ENCODE measurements around the gene ZNF181.
"Not testable (repeated sequence)": the region's sequence is repeated elsewhere in the genome, so short reads cannot be mapped to it uniquely, and the experiment has no call there.

ZNF181 gene

DNA sequence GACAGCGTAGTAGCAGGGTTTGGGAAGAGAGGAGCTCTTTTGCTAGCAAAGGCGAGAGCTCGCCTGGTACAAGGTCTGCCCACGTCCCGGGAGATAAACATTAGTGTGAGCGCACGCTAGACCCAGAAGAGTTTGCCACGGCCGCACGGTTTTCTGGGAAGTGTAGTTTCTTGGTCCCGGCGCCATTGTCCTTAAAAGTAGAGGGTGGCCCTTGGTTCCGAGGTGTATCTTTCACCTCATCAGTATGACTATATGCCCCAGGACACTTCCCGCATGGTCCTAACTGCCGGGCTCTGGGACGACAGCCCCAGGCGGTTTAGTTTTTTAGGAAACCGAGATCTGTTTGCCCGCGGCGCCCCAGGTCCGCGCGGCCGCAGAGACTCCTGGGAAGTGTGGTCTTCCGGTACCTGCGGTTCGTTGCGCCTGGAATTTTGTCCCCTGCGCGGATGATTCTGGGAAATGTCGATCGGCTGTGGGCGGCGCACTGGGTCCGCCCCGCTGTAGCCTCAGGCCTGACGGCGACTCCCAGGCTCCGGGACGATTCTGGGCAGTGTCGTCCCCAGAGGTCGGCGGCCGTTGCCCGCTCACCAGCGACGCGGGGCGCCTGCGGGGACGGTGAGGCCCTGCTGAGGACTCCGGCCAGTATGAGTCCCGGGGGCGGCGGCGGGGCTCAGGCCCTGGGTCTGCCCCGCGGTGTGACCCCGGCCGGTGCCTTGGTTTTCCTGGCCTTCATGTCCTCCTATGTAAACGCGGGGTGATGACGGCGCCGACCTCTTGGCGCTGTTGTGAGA lies at the start of gene ZNF181:
Gene ZNF181, plus strand, starts transcription at position 498 of the 791 bp plus-strand sequence. CDS start 795 bp downstream, outside the sequence.
- H3K4me3 ChIP-seq, result peak within 1 kb of the TSS; percentile 67 to 94 (median 77)

DNA sequence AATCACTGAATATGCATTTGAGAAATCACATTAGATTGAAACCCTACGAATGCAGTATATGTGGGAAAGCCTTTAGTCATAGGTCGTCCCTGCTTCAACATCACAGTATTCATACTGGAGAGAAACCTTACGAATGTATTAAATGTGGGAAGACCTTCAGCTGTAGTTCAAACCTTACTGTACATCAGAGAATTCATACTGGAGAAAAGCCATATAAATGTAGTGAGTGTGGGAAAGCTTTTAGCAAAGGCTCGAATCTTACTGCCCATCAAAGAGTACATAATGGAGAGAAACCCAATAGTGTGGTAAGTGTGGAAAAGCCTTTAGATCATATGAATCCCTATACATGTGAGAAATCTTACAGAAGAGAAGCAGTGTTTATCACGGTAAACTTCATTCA lies 48.8 kb upstream of the ZNF181 start:
- H3K27ac ChIP-seq, H3K4me3 ChIP-seq: not testable (repeated sequence)

More for the DNA sequence above, at the start of gene ZNF181:
- H3K27ac ChIP-seq, result peak within 1 kb of the TSS; percentile 87 to 99 (median 98)

DNA sequence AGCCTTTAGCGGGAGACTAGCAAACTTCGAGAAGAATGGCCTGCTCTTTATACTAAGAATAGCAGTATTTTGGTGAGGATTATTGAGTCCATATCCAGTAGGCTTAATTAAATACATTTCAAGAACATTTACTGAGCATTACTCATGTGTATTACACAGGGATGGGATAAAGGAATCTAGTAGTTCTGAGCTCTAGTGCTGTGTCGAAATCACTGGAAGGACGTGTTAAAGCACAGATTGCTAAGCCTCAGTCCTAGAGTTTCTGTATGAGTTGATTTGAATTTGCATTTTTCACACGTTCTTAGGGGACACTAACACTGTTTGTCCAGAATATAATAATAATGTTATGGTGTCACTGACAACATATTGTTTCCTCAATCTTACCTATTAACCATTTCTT lies 47.6 kb upstream of the ZNF181 start:
- Histone ChIP-seq H3K4me3 (no peak overlapping the region), H3K27ac (no peak overlapping the region)

- Histone ChIP-seq H3K27ac (no peak overlapping the region), H3K4me3 (no peak overlapping the region)
Measured at GRCh38 chr19:34687348-34687747, 46.7 kb upstream of the ZNF181 start.

DNA sequence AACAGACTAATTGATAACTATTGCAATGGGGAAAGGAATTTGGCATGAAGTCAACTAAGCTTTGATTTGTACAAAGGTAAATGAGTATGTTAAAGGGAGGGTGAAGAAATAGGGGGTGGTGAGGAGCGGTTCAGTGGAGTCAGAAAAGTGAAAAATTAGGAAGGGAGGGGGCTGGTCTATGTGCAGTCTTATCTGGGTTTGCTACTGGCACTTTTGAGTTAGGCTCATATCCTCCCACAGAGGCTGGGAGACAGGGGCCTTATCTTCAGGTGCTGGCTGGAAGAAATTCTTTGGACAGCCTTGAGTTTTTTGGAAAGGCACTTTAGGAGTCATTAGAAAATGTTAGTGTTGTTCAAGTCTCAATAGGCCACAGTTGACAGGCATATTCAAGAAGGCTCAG lies 45.5 kb upstream of the ZNF181 start:
- Histone ChIP-seq H3K27ac (no peak overlapping the region), H3K4me3 (no peak overlapping the region)

- H3K27ac ChIP-seq, result no peak overlapping the region
- no peak overlapping the region for H3K4me3 ChIP-seq
Measured at GRCh38 chr19:34690372-34690771, 43.7 kb upstream of the ZNF181 start.

- no peak overlapping the region for H3K27ac ChIP-seq
- no peak overlapping the region for H3K4me3 ChIP-seq
Measured at GRCh38 chr19:34692549-34692948, 41.5 kb upstream of the ZNF181 start.

- no peak overlapping the region for H3K4me3 ChIP-seq
- no peak overlapping the region for H3K27ac ChIP-seq
Measured at GRCh38 chr19:34707661-34708060, 26.4 kb upstream of the ZNF181 start.

DNA sequence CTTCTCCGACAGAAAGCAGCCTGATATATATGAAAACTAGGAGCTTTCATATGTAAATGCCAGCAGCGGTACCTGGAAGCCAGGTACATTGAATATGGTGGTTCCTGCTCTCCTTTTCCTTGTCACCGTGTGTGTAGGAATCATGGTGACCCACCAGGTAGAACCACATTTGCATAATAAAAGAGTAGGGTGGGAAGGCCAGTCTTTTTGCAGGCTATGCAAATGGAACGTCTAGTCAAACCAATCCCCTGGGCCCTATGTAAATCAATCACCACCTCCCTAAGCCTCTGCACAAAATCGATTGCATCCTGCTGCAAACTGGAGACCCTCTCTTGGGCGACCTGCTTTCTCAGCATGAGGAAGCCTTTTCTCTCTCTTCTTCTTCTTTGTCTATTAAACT lies 22.2 kb upstream of the ZNF181 start:
- H3K27ac ChIP-seq, result no peak overlapping the region
- no peak overlapping the region for H3K4me3 ChIP-seq

GRCh38 chr19:34712395-34713261 lies 21.4 kb upstream of the ZNF181 start:
- Histone ChIP-seq H3K4me3 (no peak overlapping the region), H3K27ac (no peak overlapping the region)

DNA sequence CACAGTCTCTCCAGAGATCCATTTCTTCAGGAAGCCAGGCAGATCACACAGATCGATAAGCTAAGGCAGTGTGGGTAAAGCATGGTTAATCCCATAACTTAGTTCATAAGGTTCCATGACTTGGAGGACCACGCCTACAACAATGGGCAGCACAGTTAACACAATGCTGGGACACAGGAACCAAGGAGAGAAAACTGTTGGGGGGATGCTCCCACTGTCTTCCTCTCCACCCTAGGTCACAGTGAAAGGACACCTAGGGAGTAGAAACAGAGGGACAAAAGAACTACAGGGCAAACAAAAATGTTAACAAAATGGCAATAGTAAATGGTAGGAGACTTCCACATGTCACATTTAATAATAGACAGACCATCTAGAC lies 20.8 kb upstream of the ZNF181 start:
- no peak overlapping the region for H3K27ac ChIP-seq
- H3K4me3 ChIP-seq, result no peak overlapping the region

- H3K27ac ChIP-seq, result no peak overlapping the region
- no peak overlapping the region for H3K4me3 ChIP-seq
Measured at GRCh38 chr19:34715357-34715756, 18.7 kb upstream of the ZNF181 start.

GRCh38 chr19:34722353-34722752 lies 11.7 kb upstream of the ZNF181 start:
- H3K4me3 ChIP-seq, result no peak overlapping the region
- H3K27ac ChIP-seq, result no peak overlapping the region

DNA sequence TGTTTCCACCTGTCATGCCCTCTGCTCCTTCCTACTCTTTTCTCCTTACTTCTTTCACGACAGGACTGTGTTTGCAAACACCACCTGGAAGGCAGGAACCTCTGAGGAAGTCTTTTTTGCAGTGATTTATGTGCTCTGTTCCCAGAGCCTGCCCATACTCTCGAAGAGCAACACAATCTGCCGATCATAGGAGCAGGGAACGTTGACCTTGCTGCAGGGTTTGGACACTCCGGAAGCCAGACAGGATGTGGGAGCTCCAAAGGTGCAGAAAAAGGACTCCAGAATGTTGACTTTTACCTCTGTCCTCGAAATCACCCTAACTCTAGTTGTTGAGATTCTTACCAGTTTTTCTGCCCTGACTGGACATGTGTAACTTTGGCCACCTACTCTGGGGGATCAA lies 8.6 kb upstream of the ZNF181 start:
- H3K4me3 ChIP-seq, result no peak overlapping the region
- no peak overlapping the region for H3K27ac ChIP-seq

DNA sequence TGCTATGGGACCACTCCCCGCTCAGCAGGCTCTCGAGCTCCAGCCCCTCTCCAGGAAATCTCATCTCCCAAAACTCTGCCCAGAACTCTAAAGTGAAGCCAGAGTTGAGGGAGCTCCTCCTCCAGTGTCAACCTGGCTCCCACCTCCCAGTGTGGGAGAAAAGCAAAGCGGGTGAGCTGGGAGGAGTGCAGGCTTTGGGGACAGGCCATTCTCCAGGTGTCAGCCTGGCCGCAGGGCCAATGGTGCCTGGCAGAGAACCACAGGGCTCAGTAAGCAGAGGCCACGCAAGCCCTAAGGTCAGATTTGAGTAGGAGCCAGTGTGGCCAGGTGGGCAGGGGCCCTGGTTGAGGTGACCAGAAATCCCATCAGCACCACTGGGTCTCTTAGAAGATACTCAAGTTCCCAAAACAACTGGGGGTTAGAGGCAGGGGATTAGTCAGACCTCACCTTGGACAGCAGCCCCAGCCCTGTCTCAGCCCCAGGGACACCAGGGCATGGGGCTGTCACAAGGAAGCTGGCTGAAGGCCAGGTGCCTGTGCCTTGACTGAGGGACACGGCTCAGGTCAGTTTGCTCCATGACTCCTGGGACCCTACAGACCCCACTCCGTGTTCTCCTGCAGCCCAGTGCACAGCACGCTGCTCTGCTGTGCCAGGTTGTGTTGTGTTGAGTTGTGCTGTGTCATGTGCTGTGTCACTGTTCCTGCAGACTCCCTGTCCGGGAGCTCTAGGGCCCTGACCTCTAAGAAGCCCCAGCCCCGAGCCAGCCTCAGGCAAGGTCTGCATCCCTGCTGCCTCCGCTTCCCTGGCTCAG lies 2.8 kb upstream of the ZNF181 start:
- Histone ChIP-seq H3K27ac (no peak overlapping the region), H3K4me3 (no peak overlapping the region)

- no peak overlapping the region for H3K4me3 ChIP-seq
- no peak overlapping the region for H3K27ac ChIP-seq
Measured at GRCh38 chr19:34731964-34732363, 2.1 kb upstream of the ZNF181 start.

- Histone ChIP-seq H3K4me3 (peak overlapping the region; percentile 67 to 94 (median 77)), H3K27ac (peak overlapping the region in 20 of 21 experiments; percentile 87 to 99 (median 98))
Measured at GRCh38 chr19:34732612-34733211, 1.3 kb upstream of the ZNF181 start.

DNA sequence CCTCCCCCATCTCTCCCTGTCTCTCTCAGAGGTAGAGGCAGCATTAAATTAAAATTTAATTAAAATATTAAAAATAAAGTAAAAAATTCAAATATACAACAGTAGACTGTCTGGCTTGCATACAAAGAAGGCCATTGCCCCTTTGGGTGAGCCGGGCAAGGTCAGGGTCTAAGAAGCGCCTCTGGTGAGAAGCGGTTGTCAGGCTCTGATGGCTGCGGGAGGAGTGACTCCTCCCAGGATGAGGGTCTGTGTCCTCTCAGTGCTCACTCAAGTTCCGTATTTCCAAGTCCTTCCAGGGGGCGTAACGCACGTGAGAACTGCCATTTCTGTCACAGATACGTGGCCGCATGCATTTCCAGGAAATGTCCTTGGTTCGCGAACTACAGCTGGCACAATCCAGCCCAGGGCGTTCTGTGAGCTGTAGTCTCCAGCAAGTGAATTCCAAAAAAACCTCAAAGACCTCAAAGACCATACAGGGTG lies 737 bp upstream of the ZNF181 start:
- Histone ChIP-seq H3K27ac (peak overlapping the region; percentile 87 to 99 (median 98)), H3K4me3 (peak overlapping the region; percentile 67 to 94 (median 77))

- Histone ChIP-seq H3K27ac (peak overlapping the region; percentile 87 to 99 (median 98)), H3K4me3 (peak overlapping the region; percentile 67 to 94 (median 77))
Measured at GRCh38 chr19:34734537-34735103, 577 bp downstream of the ZNF181 start.
